OCI-LY1 (cell line): Measurements from ENCODE around the gene ANP32A.

ENCODE experiments used
- CTCF ChIP-seq: fragments of 200-600 bp; sonication (generic), shearing (Covaris generic); IDR thresholded peaks from 2 replicates; pipeline ENCODE4 v1.5.1; 2017; ENCODE audit warnings: mild to moderate bottlenecking, antibody characterized with exemption, low read length, moderate library complexity, mixed read lengths
- EZH2 ChIP-seq: fragments of 200-600 bp; sonication (generic), shearing (Covaris generic); IDR thresholded peaks from 2 replicates; pipeline ENCODE4 v1.8.0; 2017; ENCODE audit warnings: borderline replicate concordance, mixed run types, mild to moderate bottlenecking, antibody characterized with exemption, low read length, moderate library complexity, mixed read lengths

GRCh38 chr15:68789534-68790241, 31.0 kb downstream of the ANP32A start:
- TF ChIP-seq CTCF, result no peak
- TF ChIP-seq EZH2, result no peak
